Fibroblast of villous mesenchyme (primary cell): Measurements from ENCODE around the gene TRAPPC14. TPM values are rescaled to one million over a fixed set of nuclear protein-coding genes. Genes with fewer than 3 reads are reported as not detected.

Source experiments
- DNase-seq: peaks from one replicate; pipeline ENCODE4 v3.0.0-alpha.2; 2010; ENCODE audit warnings: low read depth
- H3K4me3 ChIP-seq: 2 replicates; pipeline ENCODE4 v1.5.1; 2011; ENCODE audit warnings: low read depth, mild to moderate bottlenecking, low read length
- total RNA-seq: library from RNA; depleted of rRNA; stranded (reverse); fragments of >200 nt; gene quantifications from 2 replicates; pipeline ENCODE4 v1.2.3, GENCODE V29; 2012
- TF ChIP-seq, protein P1 (sequence below): IDR thresholded peaks from 2 replicates; pipeline ENCODE4 v1.5.1; 2012; ENCODE audit warnings: low read depth, mild to moderate bottlenecking, low read length; ENCODE audit not compliant: insufficient read depth

The TRAPPC14 gene
- total RNA-seq, 1 donor, result 14.2 TPM

DNA sequence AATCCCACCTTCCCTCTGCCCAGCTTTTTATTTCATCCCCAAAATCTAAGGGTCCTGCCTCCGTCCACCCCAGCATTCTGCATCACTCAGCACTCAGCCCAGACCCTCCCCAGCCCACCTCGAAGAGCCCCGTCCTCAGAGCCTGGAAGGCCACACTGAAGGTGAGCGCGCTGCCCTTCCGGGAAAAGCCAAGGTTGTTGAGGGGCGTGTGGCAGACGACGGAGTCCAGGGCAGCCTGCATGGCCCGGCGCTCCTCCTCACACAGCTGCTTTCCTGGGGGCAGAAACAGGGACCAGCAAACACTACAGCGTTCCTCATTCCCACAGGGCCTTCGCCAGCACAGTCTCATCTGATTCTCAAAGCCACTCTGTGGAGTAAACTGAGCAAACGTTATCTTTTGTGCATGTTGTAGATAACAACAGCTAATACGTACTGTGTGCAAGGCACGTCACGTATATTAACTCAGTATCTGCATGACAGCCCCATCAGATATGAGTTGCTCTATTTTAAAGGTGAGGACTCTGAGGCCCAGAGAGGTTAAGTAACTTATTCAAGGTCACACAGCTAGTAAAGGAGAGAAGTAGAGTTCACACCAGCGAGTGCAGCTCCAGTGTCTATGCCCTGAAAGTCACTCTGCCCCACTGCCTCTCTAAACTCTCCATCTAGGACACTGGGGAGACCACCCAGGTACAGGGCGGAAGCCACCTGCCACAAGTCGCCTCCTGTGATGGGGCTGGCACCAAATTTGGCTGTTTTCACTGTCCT, 2.8 kb downstream of the TRAPPC14 start:
- H3K4me3 ChIP-seq, result no peak overlapping the region
- DNase-seq, result no peak
- TF ChIP-seq, protein P1, sequence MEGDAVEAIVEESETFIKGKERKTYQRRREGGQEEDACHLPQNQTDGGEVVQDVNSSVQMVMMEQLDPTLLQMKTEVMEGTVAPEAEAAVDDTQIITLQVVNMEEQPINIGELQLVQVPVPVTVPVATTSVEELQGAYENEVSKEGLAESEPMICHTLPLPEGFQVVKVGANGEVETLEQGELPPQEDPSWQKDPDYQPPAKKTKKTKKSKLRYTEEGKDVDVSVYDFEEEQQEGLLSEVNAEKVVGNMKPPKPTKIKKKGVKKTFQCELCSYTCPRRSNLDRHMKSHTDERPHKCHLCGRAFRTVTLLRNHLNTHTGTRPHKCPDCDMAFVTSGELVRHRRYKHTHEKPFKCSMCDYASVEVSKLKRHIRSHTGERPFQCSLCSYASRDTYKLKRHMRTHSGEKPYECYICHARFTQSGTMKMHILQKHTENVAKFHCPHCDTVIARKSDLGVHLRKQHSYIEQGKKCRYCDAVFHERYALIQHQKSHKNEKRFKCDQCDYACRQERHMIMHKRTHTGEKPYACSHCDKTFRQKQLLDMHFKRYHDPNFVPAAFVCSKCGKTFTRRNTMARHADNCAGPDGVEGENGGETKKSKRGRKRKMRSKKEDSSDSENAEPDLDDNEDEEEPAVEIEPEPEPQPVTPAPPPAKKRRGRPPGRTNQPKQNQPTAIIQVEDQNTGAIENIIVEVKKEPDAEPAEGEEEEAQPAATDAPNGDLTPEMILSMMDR, result no peak

- no peak overlapping the region for H3K4me3 ChIP-seq
- no peak for DNase-seq
- TF ChIP-seq, protein P1, result no peak
Observed at GRCh38 chr7:100154651-100155491, 3.7 kb downstream of the TRAPPC14 start.

- TF ChIP-seq, protein P1, result no peak
- no peak for DNase-seq
- no peak overlapping the region for H3K4me3 ChIP-seq
Observed at GRCh38 chr7:100153708-100154535, 4.6 kb downstream of the TRAPPC14 start.

DNA sequence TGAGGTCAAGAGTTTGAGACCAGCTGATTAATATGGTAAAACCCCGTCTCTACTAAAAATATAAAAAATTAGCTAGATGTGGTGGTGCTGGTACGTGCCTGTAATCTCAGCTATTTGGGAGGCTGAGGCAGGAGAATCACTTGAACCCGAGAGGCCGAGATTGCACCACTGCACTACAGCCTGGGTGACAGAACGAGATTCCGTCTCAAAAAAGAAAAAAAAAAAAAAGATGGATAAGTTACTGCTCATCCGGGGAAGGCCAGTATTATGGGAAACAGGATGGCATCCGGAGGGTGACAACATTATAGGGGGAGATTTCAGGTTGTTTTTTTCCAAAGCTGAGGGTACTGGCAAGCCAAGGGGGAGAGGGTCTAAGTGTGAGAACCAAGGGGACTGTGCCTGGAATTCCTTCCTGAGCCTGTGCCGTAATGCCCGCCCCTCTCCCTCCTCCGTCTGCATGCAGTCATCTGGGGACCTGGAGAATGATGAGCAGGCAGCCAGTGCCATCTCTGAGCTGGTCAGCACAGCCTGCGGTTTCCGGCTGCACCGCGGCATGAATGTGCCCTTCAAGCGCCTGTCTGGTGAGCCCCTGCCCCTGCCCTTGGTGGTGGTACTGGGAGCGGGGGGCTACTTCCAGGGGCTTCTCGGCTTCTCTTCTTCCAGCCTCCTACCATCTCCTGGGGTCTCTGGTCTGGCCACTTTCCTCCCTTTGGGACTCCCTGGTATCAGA, 5.4 kb downstream of the TRAPPC14 start:
- H3K4me3 ChIP-seq, result no peak overlapping the region
- DNase-seq, result no peak
- TF ChIP-seq, protein P1, result no peak

- DNase-seq, result no peak
- no peak overlapping the region for H3K4me3 ChIP-seq
- TF ChIP-seq, protein P1, result no peak
Observed at GRCh38 chr7:100152404-100152803, 6.1 kb downstream of the TRAPPC14 start.
